Activated CD8-positive, alpha-beta memory T cell treated with anti-CD3 and anti-CD28 coated beads, Interleukin-2, amount 10 ng/mL, durations not matched to agents 7 days and 5 days (primary cell): ENCODE measurements around the gene PARVA. TPM values are rescaled to one million over a fixed set of nuclear protein-coding genes. Genes with fewer than 3 reads are reported as not detected.

Experiments
- ATAC-seq: fragments of 150-1000 bp; cut with Tn5 transposase; one replicate; pipeline ENCODE4 v1.10.0; 2021; ENCODE audit warnings: moderate library complexity
- CTCF ChIA-PET: fragments of 350-600 bp; sonication (Branson Sonifier 250); formaldehyde crosslinking; loops from one replicate; lab custom pipeline; 2021; ENCODE audit warnings: antibody characterized with exemption; lab: Charles Lee
- DNase-seq: peaks from one replicate; pipeline ENCODE4 v3.0.0-alpha.2; 2020
- H3K27ac Mint-ChIP-seq: one replicate; pipeline ENCODE4 v1.8.0; 2021; ENCODE audit warnings: mild to moderate bottlenecking, mixed read lengths
- H3K27me3 Mint-ChIP-seq: one replicate; pipeline ENCODE4 v1.8.0; 2021; ENCODE audit warnings: mixed read lengths
- H3K36me3 Mint-ChIP-seq: one replicate; pipeline ENCODE4 v1.8.0; 2021; ENCODE audit warnings: mild to moderate bottlenecking, mixed read lengths
- H3K4me1 Mint-ChIP-seq: one replicate; pipeline ENCODE4 v1.8.0; 2021; ENCODE audit warnings: mixed read lengths
- H3K4me3 Mint-ChIP-seq: one replicate; pipeline ENCODE4 v1.8.0; 2021; ENCODE audit warnings: mild to moderate bottlenecking, moderate library complexity, mixed read lengths
- H3K9me3 Mint-ChIP-seq: one replicate; pipeline ENCODE4 v1.8.0; 2022; ENCODE audit warnings: low read depth, mixed read lengths
- total RNA-seq, 2 experiments: library from RNA; stranded (reverse); gene quantifications; one replicate each; pipeline ENCODE4 v1.2.3, GENCODE V29; 2021

The PARVA gene
- total RNA-seq, 2 experiments from 2014 or later, result not detected

DNA sequence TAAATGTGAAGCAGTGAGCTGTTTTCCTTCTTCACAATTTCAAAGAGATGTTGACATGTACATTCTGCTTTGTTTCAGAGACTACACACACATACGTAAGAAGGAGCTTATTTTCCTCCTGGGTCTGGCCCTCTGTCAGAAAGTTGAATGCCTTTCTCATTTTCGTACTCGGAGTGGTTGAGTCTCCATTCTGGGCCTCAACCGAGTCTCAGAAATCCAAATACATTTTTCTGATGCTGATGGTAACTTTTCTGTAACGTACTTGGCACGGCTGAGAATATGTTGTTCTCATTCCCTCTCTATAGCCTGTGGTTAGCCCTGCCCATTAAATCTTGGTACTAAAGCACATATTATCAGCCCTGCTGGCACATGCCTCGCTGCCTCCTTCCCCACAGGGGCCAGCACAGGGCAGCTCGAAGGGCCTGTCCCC lies 25.3 kb downstream of the PARVA start:
- H3K27ac Mint-ChIP-seq, result no peak overlapping the region
- CTCF ChIA-PET, result no interaction called here
- no peaks in the 10 kb centered on the region for H3K36me3 Mint-ChIP-seq
- H3K4me1 Mint-ChIP-seq, result no peaks in the 10 kb centered on the region
- peaks cover 3% of the 10 kb centered on the region for H3K27me3 Mint-ChIP-seq
- H3K4me3 Mint-ChIP-seq, result no peak overlapping the region
- no peak for ATAC-seq
- DNase-seq, result no peak
- no peaks in the 10 kb centered on the region for H3K9me3 Mint-ChIP-seq

GRCh38 chr11:12403122-12403996 lies 26.0 kb downstream of the PARVA start:
- CTCF ChIA-PET, result no interaction called here
- Mint-ChIP-seq H3K27me3 (peaks cover 3% of the 10 kb centered on the region), H3K27ac (no peak overlapping the region), H3K4me1 (no peaks in the 10 kb centered on the region), H3K4me3 (no peak overlapping the region), H3K9me3 (no peaks in the 10 kb centered on the region), H3K36me3 (no peaks in the 10 kb centered on the region)
- ATAC-seq (no peak), DNase-seq (no peak)

DNA sequence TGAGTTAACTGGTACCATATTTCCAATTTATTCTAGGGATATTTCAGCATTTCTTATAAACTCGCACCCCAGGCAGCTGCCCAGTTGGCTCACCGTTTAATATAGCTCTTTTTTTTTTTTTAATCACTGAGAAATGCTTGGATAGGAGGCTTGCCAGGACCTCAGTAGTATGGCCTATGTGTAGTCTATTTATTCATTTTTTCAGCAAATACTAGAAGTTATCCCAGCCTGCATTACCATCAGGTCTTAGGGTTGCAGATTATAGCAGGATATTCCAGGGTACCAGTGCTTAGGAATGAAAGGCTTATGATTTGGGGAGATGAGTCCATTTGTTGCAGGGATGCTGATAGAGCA lies 26.6 kb downstream of the PARVA start:
- ATAC-seq (no peak), DNase-seq (no peak)
- CTCF ChIA-PET, result no interaction called here
- Mint-ChIP-seq H3K36me3 (no peaks in the 10 kb centered on the region), H3K27me3 (no peaks in the 10 kb centered on the region), H3K9me3 (no peaks in the 10 kb centered on the region), H3K4me1 (no peaks in the 10 kb centered on the region), H3K27ac (no peak overlapping the region), H3K4me3 (no peak overlapping the region)

- Mint-ChIP-seq H3K4me1 (no peaks in the 10 kb centered on the region), H3K27me3 (no peaks in the 10 kb centered on the region), H3K27ac (no peak overlapping the region), H3K4me3 (no peak overlapping the region), H3K9me3 (no peaks in the 10 kb centered on the region), H3K36me3 (no peaks in the 10 kb centered on the region)
- ATAC-seq, result no peak
- CTCF ChIA-PET, result no interaction called here
- no peak for DNase-seq
Observed at GRCh38 chr11:12404436-12404835, 27.1 kb downstream of the PARVA start.

GRCh38 chr11:12408156-12408770 lies 30.9 kb downstream of the PARVA start:
- Mint-ChIP-seq H3K4me1 (no peaks in the 10 kb centered on the region), H3K4me3 (no peak overlapping the region), H3K27me3 (peaks cover 8% of the 10 kb centered on the region), H3K36me3 (no peaks in the 10 kb centered on the region), H3K27ac (no peak overlapping the region), H3K9me3 (no peaks in the 10 kb centered on the region)
- ATAC-seq, result no peak
- CTCF ChIA-PET, result no interaction called here
- DNase-seq, result no peak

GRCh38 chr11:12409621-12410005 lies 32.2 kb downstream of the PARVA start:
- no peak for DNase-seq
- Mint-ChIP-seq H3K4me1 (no peaks in the 10 kb centered on the region), H3K27me3 (peaks cover 13% of the 10 kb centered on the region), H3K36me3 (no peaks in the 10 kb centered on the region), H3K9me3 (no peaks in the 10 kb centered on the region), H3K4me3 (no peak overlapping the region), H3K27ac (no peak overlapping the region)
- ATAC-seq, result no peak
- CTCF ChIA-PET, result no interaction called here

GRCh38 chr11:12410006-12410728 lies 32.8 kb downstream of the PARVA start:
- CTCF ChIA-PET, result no interaction called here
- Mint-ChIP-seq H3K4me3 (no peak overlapping the region), H3K4me1 (no peaks in the 10 kb centered on the region), H3K27ac (no peak overlapping the region), H3K36me3 (no peaks in the 10 kb centered on the region), H3K27me3 (peaks cover 16% of the 10 kb centered on the region), H3K9me3 (no peaks in the 10 kb centered on the region)
- ATAC-seq, result peak; percentile 6
- no peak for DNase-seq

GRCh38 chr11:12411393-12411792 lies 34.0 kb downstream of the PARVA start:
- Mint-ChIP-seq H3K27me3 (peaks cover 23% of the 10 kb centered on the region), H3K9me3 (no peaks in the 10 kb centered on the region), H3K27ac (no peak overlapping the region), H3K36me3 (no peaks in the 10 kb centered on the region), H3K4me1 (no peaks in the 10 kb centered on the region), H3K4me3 (no peak overlapping the region)
- CTCF ChIA-PET, result interaction anchor here (0.7 kb wide), 1 partner anchor 114 kb away, joined by 3 read pairs; no protein-coding TSS in a partner anchor
- ATAC-seq, result no peak
- no peak for DNase-seq

- H3K36me3 Mint-ChIP-seq, result no peaks in the 10 kb centered on the region
- DNase-seq, result no peak
- H3K9me3 Mint-ChIP-seq, result no peaks in the 10 kb centered on the region
- H3K27me3 Mint-ChIP-seq, result peaks cover 25% of the 10 kb centered on the region
- H3K4me1 Mint-ChIP-seq, result no peaks in the 10 kb centered on the region
- no peak overlapping the region for H3K4me3 Mint-ChIP-seq
- CTCF ChIA-PET, result interaction anchor here (0.7 to 1.3 kb wide), 2 partner anchors 114 to 482 kb away, joined by 3 to 4 read pairs; no protein-coding TSS in a partner anchor
- ATAC-seq, result peak; percentile 64
- no peak overlapping the region for H3K27ac Mint-ChIP-seq
Observed at GRCh38 chr11:12411806-12412727, 34.7 kb downstream of the PARVA start.

DNA sequence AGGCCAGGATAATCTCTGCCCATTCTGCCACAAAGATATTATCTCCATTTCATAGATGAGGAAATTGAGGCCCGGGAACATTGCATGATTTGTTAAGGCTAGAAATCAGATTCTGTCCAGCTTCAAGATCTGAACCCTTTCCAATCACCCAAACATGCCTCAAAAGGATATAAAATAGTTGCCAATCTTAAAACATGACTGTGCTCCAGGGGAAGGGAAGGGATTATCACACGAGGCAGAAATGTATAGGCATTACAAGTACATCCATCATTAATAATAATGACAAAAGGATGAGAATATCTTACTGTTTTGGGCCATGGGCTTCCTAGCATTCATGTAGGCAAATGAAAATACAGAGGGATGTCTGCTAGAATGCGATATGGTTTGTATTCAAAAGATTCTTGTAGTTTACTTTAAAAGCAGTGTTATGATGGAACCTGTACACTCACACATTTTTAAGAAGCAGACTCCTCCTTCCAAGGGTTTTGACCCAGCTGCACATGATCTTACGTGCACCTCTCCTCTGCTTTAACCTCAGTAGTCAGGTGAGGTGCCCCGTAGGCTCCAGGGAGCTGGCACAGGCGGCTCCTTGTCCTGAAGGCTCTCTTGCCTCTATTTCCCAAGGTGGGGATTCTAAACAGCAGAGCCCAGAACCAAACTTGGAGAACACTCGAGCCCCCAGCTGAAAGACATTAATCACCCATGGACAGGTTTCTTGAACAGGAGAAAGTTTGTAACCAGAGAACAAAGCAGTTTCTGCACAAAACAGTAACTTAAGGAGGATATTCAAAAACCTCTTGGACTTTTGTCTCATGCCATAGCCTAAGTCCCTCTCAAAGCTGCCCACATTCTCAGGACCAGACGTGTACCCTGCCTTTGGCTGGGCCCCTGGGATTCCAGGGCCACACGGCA lies 36.0 kb downstream of the PARVA start:
- DNase-seq (no peak), ATAC-seq (no peak)
- CTCF ChIA-PET, result interaction anchor here (0.7 to 1.3 kb wide), 2 partner anchors 186 to 480 kb away, joined by 3 to 4 read pairs; no protein-coding TSS in a partner anchor
- Mint-ChIP-seq H3K4me3 (no peak overlapping the region), H3K4me1 (no peaks in the 10 kb centered on the region), H3K9me3 (no peaks in the 10 kb centered on the region), H3K36me3 (no peaks in the 10 kb centered on the region), H3K27me3 (peaks cover 25% of the 10 kb centered on the region), H3K27ac (no peak overlapping the region)

DNA sequence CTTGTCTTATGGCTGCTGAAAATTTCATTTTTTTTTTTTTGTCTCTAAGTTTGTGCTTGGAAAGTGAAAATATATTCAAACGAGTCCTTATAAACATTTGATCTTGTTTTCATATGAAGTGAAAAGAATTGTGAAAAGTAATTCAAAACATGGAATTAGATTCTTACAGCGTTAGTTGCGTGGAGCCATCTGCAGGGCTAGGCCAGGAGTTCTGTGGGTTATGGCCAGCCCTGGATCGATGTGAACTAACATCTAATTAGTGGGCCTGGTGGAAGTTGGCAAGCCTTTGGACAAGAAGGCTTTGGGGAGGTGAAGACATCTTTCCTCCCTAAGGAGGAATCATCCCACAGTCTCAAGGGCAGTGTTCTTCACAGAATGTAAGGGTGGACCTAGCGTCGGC lies 37.2 kb downstream of the PARVA start:
- H3K36me3 Mint-ChIP-seq, result no peaks in the 10 kb centered on the region
- H3K4me1 Mint-ChIP-seq, result no peaks in the 10 kb centered on the region
- DNase-seq, result no peak
- H3K4me3 Mint-ChIP-seq, result no peak overlapping the region
- H3K9me3 Mint-ChIP-seq, result no peaks in the 10 kb centered on the region
- CTCF ChIA-PET, result no interaction called here
- no peak for ATAC-seq
- no peak overlapping the region for H3K27ac Mint-ChIP-seq
- peaks cover 25% of the 10 kb centered on the region for H3K27me3 Mint-ChIP-seq

GRCh38 chr11:12415342-12415966 lies 38.1 kb downstream of the PARVA start:
- H3K4me1 Mint-ChIP-seq, result no peaks in the 10 kb centered on the region
- CTCF ChIA-PET, result no interaction called here
- no peak overlapping the region for H3K27ac Mint-ChIP-seq
- DNase-seq (no peak), ATAC-seq (no peak)
- peaks cover 25% of the 10 kb centered on the region for H3K27me3 Mint-ChIP-seq
- H3K36me3 Mint-ChIP-seq, result no peaks in the 10 kb centered on the region
- no peaks in the 10 kb centered on the region for H3K9me3 Mint-ChIP-seq
- no peak overlapping the region for H3K4me3 Mint-ChIP-seq
